Chondrocyte (in vitro differentiated cells): Measurements from ENCODE around the gene GSC. TPM values are rescaled to one million over a fixed set of nuclear protein-coding genes. Genes with fewer than 3 reads are reported as not detected.
"Not testable (repeated sequence)": the region's sequence is repeated elsewhere in the genome, so short reads cannot be mapped to it uniquely, and the experiment has no call there.

Experiments
- DNase-seq: peaks from one replicate; pipeline ENCODE4 v3.0.0; 2021; ENCODE audit warnings: mixed read lengths, low spot score
- H3K27ac Mint-ChIP-seq: one replicate; pipeline ENCODE4 v1.8.0; 2021; ENCODE audit warnings: mild to moderate bottlenecking, moderate library complexity, mixed read lengths; ENCODE audit not compliant: unreplicated experiment
- H3K27me3 Mint-ChIP-seq: 2 replicates; pipeline ENCODE4 v1.8.0; 2021; ENCODE audit warnings: low read depth, mixed read lengths
- H3K36me3 Mint-ChIP-seq: 2 replicates; pipeline ENCODE4 v1.8.0; 2021; ENCODE audit warnings: low read depth, mixed read lengths
- H3K4me1 Mint-ChIP-seq: 2 replicates; pipeline ENCODE4 v1.8.0; 2021; ENCODE audit warnings: low read depth, mild to moderate bottlenecking, mixed read lengths
- H3K4me3 Mint-ChIP-seq: one replicate; pipeline ENCODE4 v1.8.0; 2021; ENCODE audit warnings: mild to moderate bottlenecking, moderate library complexity, mixed read lengths; ENCODE audit not compliant: unreplicated experiment
- H3K9me3 Mint-ChIP-seq: 2 replicates; pipeline ENCODE4 v1.8.0; 2021; ENCODE audit warnings: low read depth, mixed read lengths
- total RNA-seq: library from RNA; stranded (reverse); gene quantifications from 3 replicates; pipeline ENCODE4 v1.2.1, GENCODE V29; 2021
- TF ChIP-seq, protein P1 (sequence below): fragments of 200-600 bp; sonication (generic); IDR thresholded peaks from 2 replicates; pipeline ENCODE4 v1.5.0; 2021; ENCODE audit warnings: antibody characterized with exemption, mild to moderate bottlenecking, moderate library complexity

The GSC gene
- total RNA-seq, 1 donor from 2014 or later = not detected

DNA sequence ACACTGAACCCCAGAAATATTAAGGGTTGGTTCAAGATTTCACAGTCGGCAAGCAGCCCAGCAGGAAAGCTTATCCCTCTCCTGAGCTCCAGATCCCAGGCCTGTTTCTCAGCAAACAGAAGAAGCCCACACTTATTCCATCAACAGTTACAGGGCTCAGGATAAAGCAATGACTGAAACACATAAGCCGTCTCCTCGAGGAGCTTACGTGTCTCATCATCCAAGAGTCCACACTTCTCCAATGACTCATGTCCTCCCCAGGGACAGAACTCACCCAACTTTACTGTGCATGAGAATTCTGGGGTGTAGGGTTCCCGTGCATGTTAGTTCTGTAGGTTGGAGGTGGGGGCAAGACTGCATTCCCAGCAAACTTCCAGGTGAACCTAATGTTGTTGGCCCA lies 31.2 kb downstream of the GSC start:
- Mint-ChIP-seq H3K27me3 (peaks cover 5% of the 10 kb centered on the region), H3K27ac (no peak overlapping the region), H3K4me1 (no peaks in the 10 kb centered on the region), H3K36me3 (no peaks in the 10 kb centered on the region), H3K9me3 (no peaks in the 10 kb centered on the region), H3K4me3 (no peak overlapping the region)
- TF ChIP-seq, protein P1, sequence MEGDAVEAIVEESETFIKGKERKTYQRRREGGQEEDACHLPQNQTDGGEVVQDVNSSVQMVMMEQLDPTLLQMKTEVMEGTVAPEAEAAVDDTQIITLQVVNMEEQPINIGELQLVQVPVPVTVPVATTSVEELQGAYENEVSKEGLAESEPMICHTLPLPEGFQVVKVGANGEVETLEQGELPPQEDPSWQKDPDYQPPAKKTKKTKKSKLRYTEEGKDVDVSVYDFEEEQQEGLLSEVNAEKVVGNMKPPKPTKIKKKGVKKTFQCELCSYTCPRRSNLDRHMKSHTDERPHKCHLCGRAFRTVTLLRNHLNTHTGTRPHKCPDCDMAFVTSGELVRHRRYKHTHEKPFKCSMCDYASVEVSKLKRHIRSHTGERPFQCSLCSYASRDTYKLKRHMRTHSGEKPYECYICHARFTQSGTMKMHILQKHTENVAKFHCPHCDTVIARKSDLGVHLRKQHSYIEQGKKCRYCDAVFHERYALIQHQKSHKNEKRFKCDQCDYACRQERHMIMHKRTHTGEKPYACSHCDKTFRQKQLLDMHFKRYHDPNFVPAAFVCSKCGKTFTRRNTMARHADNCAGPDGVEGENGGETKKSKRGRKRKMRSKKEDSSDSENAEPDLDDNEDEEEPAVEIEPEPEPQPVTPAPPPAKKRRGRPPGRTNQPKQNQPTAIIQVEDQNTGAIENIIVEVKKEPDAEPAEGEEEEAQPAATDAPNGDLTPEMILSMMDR = no peak
- no peak for DNase-seq

DNA sequence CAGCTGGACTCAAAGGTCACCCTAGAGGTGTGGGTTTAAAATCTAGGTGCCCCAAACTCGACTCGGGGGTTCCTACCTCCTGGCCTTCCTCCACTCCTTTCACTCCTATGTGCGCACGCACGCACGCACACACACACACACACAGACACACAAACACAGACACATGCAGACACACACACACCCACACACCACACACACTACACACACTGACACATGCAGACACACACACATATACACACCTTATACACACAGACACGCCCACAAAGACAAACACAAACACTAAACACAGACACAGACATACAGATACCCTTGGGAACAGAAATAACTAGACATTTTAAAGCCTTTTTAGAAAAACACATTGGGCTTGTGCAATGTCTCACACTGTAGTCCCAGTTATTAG lies 31.8 kb downstream of the GSC start:
- H3K9me3 Mint-ChIP-seq = no peaks in the 10 kb centered on the region
- peaks cover 5% of the 10 kb centered on the region for H3K27me3 Mint-ChIP-seq
- H3K36me3 Mint-ChIP-seq = no peaks in the 10 kb centered on the region
- TF ChIP-seq, protein P1 = no peak
- no peaks in the 10 kb centered on the region for H3K4me1 Mint-ChIP-seq
- no peak overlapping the region for H3K27ac Mint-ChIP-seq
- H3K4me3 Mint-ChIP-seq = no peak overlapping the region
- no peak for DNase-seq

DNA sequence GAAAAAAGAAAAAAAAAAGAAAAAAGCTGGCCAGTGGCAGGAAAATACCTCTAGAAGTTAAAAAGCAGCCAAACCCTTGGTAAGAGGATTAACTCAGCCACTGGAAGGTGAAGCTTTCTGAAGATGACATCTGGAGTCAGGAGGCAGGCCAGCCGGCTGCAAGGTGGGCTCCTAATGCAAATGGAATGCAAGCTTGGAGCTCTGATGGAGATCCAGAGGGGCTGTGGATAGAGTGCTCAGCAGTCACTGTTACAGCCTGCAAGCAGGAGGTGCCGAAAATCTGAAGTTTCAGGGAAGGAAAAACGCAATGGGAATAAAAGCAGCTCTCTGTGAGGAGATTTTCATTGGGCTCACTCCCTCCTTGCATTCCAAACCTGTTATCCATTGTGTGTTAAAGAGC lies 41.0 kb downstream of the GSC start:
- Mint-ChIP-seq H3K4me3 (no peak overlapping the region), H3K4me1 (no peaks in the 10 kb centered on the region), H3K9me3 (no peaks in the 10 kb centered on the region), H3K36me3 (peaks cover under 1% of the 10 kb centered on the region), H3K27me3 (peaks cover 17% of the 10 kb centered on the region), H3K27ac (no peak overlapping the region)
- no peak for DNase-seq
- TF ChIP-seq, protein P1 = no peak

DNA sequence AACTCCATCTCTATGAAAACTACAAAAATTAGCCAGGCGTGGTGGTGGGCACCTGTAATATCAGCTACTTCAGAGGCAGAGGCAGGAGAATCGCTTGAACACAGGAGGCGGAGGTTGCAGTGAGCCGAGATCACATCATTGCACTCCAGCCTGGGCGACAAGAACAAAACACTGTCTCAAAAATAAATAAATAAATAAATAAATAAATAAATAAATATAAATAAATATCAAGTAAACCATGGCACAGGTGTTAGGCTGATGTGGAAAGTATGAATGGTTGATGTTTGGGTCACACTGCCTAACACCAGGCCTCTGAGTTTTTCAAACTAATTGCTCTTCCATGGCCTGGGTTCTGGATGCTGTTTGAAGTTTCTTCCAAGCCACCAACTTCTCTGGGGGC lies 41.5 kb downstream of the GSC start:
- H3K4me1 Mint-ChIP-seq, H3K9me3 Mint-ChIP-seq, H3K4me3 Mint-ChIP-seq, H3K36me3 Mint-ChIP-seq, H3K27ac Mint-ChIP-seq, DNase-seq: not testable (repeated sequence)
- H3K27me3 Mint-ChIP-seq = peaks cover 17% of the 10 kb centered on the region

DNA sequence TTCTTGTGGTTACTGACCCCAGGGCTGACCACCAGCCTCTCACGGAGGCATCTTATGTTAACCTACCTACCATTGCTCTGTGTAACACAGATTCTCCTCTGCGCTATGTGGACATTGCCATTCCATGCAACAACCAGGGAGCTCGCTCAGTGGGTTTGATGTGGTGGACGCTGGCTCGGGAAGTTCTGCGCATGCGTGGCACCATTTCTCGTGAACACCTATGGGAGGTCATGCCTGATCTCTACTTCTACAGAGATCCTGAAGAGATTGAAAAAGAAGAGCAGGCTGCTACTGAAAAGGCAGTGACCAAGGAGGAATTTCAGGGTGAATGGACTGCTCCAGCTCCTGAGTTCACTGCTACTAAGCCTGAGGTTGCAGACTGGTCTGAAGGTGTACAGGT lies 43.3 kb downstream of the GSC start:
- not testable (repeated sequence) for H3K27ac Mint-ChIP-seq, H3K4me1 Mint-ChIP-seq, H3K9me3 Mint-ChIP-seq

DNA sequence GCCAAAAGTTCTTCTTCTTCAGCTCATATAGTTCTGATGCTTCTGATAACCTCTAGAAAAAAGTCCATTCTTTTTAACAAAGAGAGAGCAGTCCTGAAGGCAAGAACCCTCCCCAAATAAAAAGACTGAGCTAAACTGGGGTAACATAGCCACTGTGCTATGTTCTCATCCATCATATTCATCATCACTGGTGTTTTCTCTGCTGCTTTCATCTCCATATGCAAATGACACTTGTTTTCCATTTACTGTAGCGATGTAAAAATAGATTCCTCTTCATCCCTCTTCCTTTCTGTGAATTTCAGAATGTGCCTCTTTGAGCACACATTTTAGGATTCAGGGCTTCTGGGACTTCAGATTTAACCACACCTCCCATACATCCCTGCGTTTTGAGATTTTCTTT lies 44.9 kb downstream of the GSC start:
- no peak overlapping the region for H3K4me3 Mint-ChIP-seq
- H3K27ac Mint-ChIP-seq = no peak overlapping the region
- peaks cover 3% of the 10 kb centered on the region for H3K36me3 Mint-ChIP-seq
- no peaks in the 10 kb centered on the region for H3K4me1 Mint-ChIP-seq
- H3K27me3 Mint-ChIP-seq = peaks cover 12% of the 10 kb centered on the region
- DNase-seq = no peak
- H3K9me3 Mint-ChIP-seq = no peaks in the 10 kb centered on the region
- TF ChIP-seq, protein P1 = no peak

More for the DNA sequence above, 43.3 kb downstream of the GSC start:
- H3K36me3 Mint-ChIP-seq, H3K4me3 Mint-ChIP-seq, DNase-seq: not testable (repeated sequence)
- H3K27me3 Mint-ChIP-seq = peaks cover 17% of the 10 kb centered on the region
